HCT116 (cell line): ENCODE measurements around the gene HOXB3.

ENCODE experiments used
- CTCF ChIP-seq, 3 experiments: fragments of 200-600 bp in 1 of 3; sonication (generic) in 1 of 3; IDR thresholded peaks in 2 of 3; conservative IDR thresholded peaks in 1 of 3; 2 replicates each; pipeline ENCODE4 v1.5.1; 2012 to 2017; ENCODE audit warnings: low read depth in 2 of 3, low read length in 2 of 3, antibody characterized with exemption in 1 of 3, borderline replicate concordance in 1 of 3, control low read depth in 1 of 3, mild to moderate bottlenecking in 1 of 3, mixed read lengths in 1 of 3, mixed run types in 1 of 3, moderate library complexity in 1 of 3; ENCODE audit not compliant: insufficient read depth in 1 of 3
- POLR2A ChIP-seq: IDR thresholded peaks from 2 replicates; pipeline ENCODE4 v1.7.0; 2011; ENCODE audit warnings: borderline replicate concordance; ENCODE audit not compliant: insufficient read depth, insufficient read length; ENCODE audit errors: extremely low read depth
- POLR2AphosphoS5 ChIP-seq: IDR thresholded peaks from 2 replicates; pipeline ENCODE4 v1.6.1; 2011; ENCODE audit warnings: mild to moderate bottlenecking, low read depth, low read length, moderate library complexity
- RAD21 ChIP-seq: IDR thresholded peaks from 2 replicates; pipeline ENCODE4 v1.6.1; 2012; ENCODE audit warnings: low read depth, mild to moderate bottlenecking
- SP1 ChIP-seq: IDR thresholded peaks from 2 replicates; pipeline ENCODE4 v1.6.1; 2012; ENCODE audit warnings: low read depth

- TF ChIP-seq SP1 (no peak), CTCF (IDR thresholded peaks at IDR 0.05 in 2 of 3, conservative IDR thresholded peaks at IDR 0.05 in 1 of 3; ENCODE audit: borderline replicate concordance in 1 of 3, insufficient read depth in 1 of 3, low read depth in 2 of 3, low read length in 2 of 3) (no peak), POLR2AphosphoS5 (no peak), POLR2A (no peak), RAD21 (no peak)
Observed at GRCh38 chr17:48542114-48542656, 47.9 kb downstream of the HOXB3 start.
